HG02623 (cell line): Measurements from ENCODE around the gene EHBP1.

Experiments
- ATAC-seq: cut with Tn5 transposase; IDR thresholded peaks from one replicate; pipeline ENCODE4 v1.9.1; 2021; ENCODE audit warnings: moderate library complexity; ENCODE audit not compliant: unreplicated experiment

EHBP1 gene

GRCh38 chr2:62871506-62871905 is 166.0 kb downstream of the EHBP1 start:
- no peak for ATAC-seq

GRCh38 chr2:62873603-62874002 is 168.1 kb downstream of the EHBP1 start:
- ATAC-seq = no peak

GRCh38 chr2:62874881-62875383 is 169.4 kb downstream of the EHBP1 start:
- ATAC-seq = no peak

- no peak for ATAC-seq
These were observed 175.8 kb downstream of the EHBP1 start for GRCh38 chr2:62881162-62881795.

- no peak for ATAC-seq
These were observed 178.1 kb downstream of the EHBP1 start for GRCh38 chr2:62883629-62884028.

- no peak for ATAC-seq
These were observed 178.6 kb downstream of the EHBP1 start for GRCh38 chr2:62884086-62884485.

GRCh38 chr2:62884514-62884913 is 179.0 kb downstream of the EHBP1 start:
- no peak for ATAC-seq

- ATAC-seq = no peak
These were observed 189.6 kb downstream of the EHBP1 start for GRCh38 chr2:62894966-62895631.

- ATAC-seq = no peak
These were observed 190.1 kb downstream of the EHBP1 start for GRCh38 chr2:62895632-62896009.

- ATAC-seq = no peak
These were observed 191.8 kb downstream of the EHBP1 start for GRCh38 chr2:62897187-62897827.

GRCh38 chr2:62904344-62904743 is 198.8 kb downstream of the EHBP1 start:
- no peak for ATAC-seq

- no peak for ATAC-seq
These were observed 202.6 kb downstream of the EHBP1 start for GRCh38 chr2:62908145-62908544.

GRCh38 chr2:62913311-62913710 is 207.8 kb downstream of the EHBP1 start:
- no peak for ATAC-seq

- ATAC-seq = no peak
These were observed 213.5 kb downstream of the EHBP1 start for GRCh38 chr2:62919041-62919440.

- no peak for ATAC-seq
These were observed 214.6 kb downstream of the EHBP1 start for GRCh38 chr2:62920070-62920469.

GRCh38 chr2:62923242-62923641 is 217.7 kb downstream of the EHBP1 start:
- no peak for ATAC-seq

- ATAC-seq = no peak
These were observed 218.4 kb downstream of the EHBP1 start for GRCh38 chr2:62923881-62924280.

- ATAC-seq = no peak
These were observed 222.5 kb downstream of the EHBP1 start for GRCh38 chr2:62928015-62928414.

- no peak for ATAC-seq
These were observed 226.0 kb downstream of the EHBP1 start for GRCh38 chr2:62931536-62931935.

- no peak for ATAC-seq
These were observed 227.9 kb downstream of the EHBP1 start for GRCh38 chr2:62933398-62933917.

GRCh38 chr2:62934517-62934916 is 229.0 kb downstream of the EHBP1 start:
- no peak for ATAC-seq

- ATAC-seq = no peak
These were observed 232.6 kb downstream of the EHBP1 start for GRCh38 chr2:62938126-62938525.
